Muscle layer of duodenum (tissue), 2 donors: ENCODE data around the gene SYDE2.
"Not testable (repeated sequence)": the region's sequence is repeated elsewhere in the genome, so short reads cannot be mapped to it uniquely, and the experiment has no call there.

ENCODE experiments used
- H3K27ac ChIP-seq: one replicate; pipeline ENCODE4 v1.7.0; 2013; ENCODE audit warnings: mild to moderate bottlenecking, low read length
- H3K27me3 ChIP-seq: one replicate; pipeline ENCODE4 v1.7.0; 2013; ENCODE audit warnings: low read depth, mild to moderate bottlenecking, control low read depth, low read length
- H3K36me3 ChIP-seq, 2 donors: one replicate each; pipeline ENCODE4 v1.7.0; 2013; ENCODE audit warnings: low read length in 2 of 2, control low read depth in 1 of 2, mild to moderate bottlenecking in 1 of 2; ENCODE audit not compliant: insufficient read depth in 2 of 2, control insufficient read depth in 1 of 2
- H3K4me1 ChIP-seq, 2 donors: one replicate each; pipeline ENCODE4 v1.7.0; 2013; ENCODE audit warnings: low read length in 2 of 2, mild to moderate bottlenecking in 2 of 2, control low read depth in 1 of 2, moderate library complexity in 1 of 2; ENCODE audit not compliant: insufficient read depth in 2 of 2, control insufficient read depth in 1 of 2
- H3K4me3 ChIP-seq, 2 donors: one replicate each; pipeline ENCODE4 v1.7.0; 2013; ENCODE audit warnings: low read length in 2 of 2, low read depth in 1 of 2, mild to moderate bottlenecking in 1 of 2
- H3K9me3 ChIP-seq, 2 donors: one replicate each; pipeline ENCODE4 v1.7.0; 2013; ENCODE audit warnings: low read length in 2 of 2, control low read depth in 1 of 2, mild to moderate bottlenecking in 1 of 2; ENCODE audit not compliant: control insufficient read depth in 1 of 2
- donor health status: healthy.

The SYDE2 gene

GRCh38 chr1:85200463-85201339 lies at the start of gene SYDE2:
SYDE2 (minus strand) TSS chr1:85201016; CDS start chr1:85200996, 20 bp downstream.
- Histone ChIP-seq H3K36me3 (no peaks in the 10 kb centered on the region), H3K9me3 (no peaks in the 10 kb centered on the region), H3K27ac (peak within 1 kb of the TSS; percentile 75), H3K4me1 (peaks cover 9 to 15% of the 10 kb centered on the region in 2 donors), H3K4me3 (peak within 1 kb of the TSS; percentile 81 to 85), H3K27me3 (no peaks in the 10 kb centered on the region)

GRCh38 chr1:85249042-85249441 lies 48.2 kb upstream of the SYDE2 start:
- not testable (repeated sequence) for H3K9me3 ChIP-seq, H3K27ac ChIP-seq, H3K4me3 ChIP-seq, H3K36me3 ChIP-seq, H3K27me3 ChIP-seq
- H3K4me1 ChIP-seq: peaks cover 0 to 22% of the 10 kb centered on the region in 2 donors

- H3K27ac ChIP-seq: no peak overlapping the region
- no peaks in the 10 kb centered on the region for H3K36me3 ChIP-seq
- no peaks in the 10 kb centered on the region for H3K27me3 ChIP-seq
These were observed 45.1 kb upstream of the SYDE2 start for GRCh38 chr1:85245891-85246290.

GRCh38 chr1:85245456-85245855 lies 44.6 kb upstream of the SYDE2 start:
- Histone ChIP-seq H3K4me3 (no peak overlapping the region), H3K27me3 (no peaks in the 10 kb centered on the region), H3K36me3 (no peaks in the 10 kb centered on the region), H3K27ac (no peak overlapping the region), H3K9me3 (no peaks in the 10 kb centered on the region), H3K4me1 (peaks cover 0 to 16% of the 10 kb centered on the region in 2 donors)

More at GRCh38 chr1:85245891-85246290, 45.1 kb upstream of the SYDE2 start:
- Histone ChIP-seq H3K4me1 (peaks cover 0 to 16% of the 10 kb centered on the region in 2 donors), H3K4me3 (no peak overlapping the region), H3K9me3 (no peaks in the 10 kb centered on the region)

- Histone ChIP-seq H3K36me3 (no peaks in the 10 kb centered on the region), H3K4me1 (peaks cover 0 to 16% of the 10 kb centered on the region in 2 donors), H3K27me3 (no peaks in the 10 kb centered on the region), H3K9me3 (no peaks in the 10 kb centered on the region), H3K27ac (no peak overlapping the region), H3K4me3 (no peak overlapping the region)
These were observed 43.6 kb upstream of the SYDE2 start for GRCh38 chr1:85244271-85245061.

GRCh38 chr1:85243372-85243771 lies 42.6 kb upstream of the SYDE2 start:
- Histone ChIP-seq H3K4me1 (peaks cover 0 to 16% of the 10 kb centered on the region in 2 donors), H3K27ac (no peak overlapping the region)

GRCh38 chr1:85240643-85241042 lies 39.8 kb upstream of the SYDE2 start:
- Histone ChIP-seq H3K4me1 (peaks cover 0 to 16% of the 10 kb centered on the region in 2 donors), H3K27ac (no peak overlapping the region)

More at GRCh38 chr1:85243372-85243771, 42.6 kb upstream of the SYDE2 start:
- H3K9me3 ChIP-seq: no peaks in the 10 kb centered on the region
- no peaks in the 10 kb centered on the region for H3K27me3 ChIP-seq
- no peaks in the 10 kb centered on the region for H3K36me3 ChIP-seq
- no peak overlapping the region for H3K4me3 ChIP-seq

GRCh38 chr1:85240174-85240601 lies 39.4 kb upstream of the SYDE2 start:
- Histone ChIP-seq H3K27ac (no peak overlapping the region), H3K4me3 (no peak overlapping the region), H3K9me3 (no peaks in the 10 kb centered on the region), H3K4me1 (peaks cover 0 to 16% of the 10 kb centered on the region in 2 donors), H3K36me3 (no peaks in the 10 kb centered on the region), H3K27me3 (no peaks in the 10 kb centered on the region)

More at GRCh38 chr1:85240643-85241042, 39.8 kb upstream of the SYDE2 start:
- H3K9me3 ChIP-seq: no peaks in the 10 kb centered on the region
- no peaks in the 10 kb centered on the region for H3K27me3 ChIP-seq
- H3K4me3 ChIP-seq: no peak overlapping the region
- no peaks in the 10 kb centered on the region for H3K36me3 ChIP-seq

- H3K27me3 ChIP-seq: no peaks in the 10 kb centered on the region
- H3K9me3 ChIP-seq: no peaks in the 10 kb centered on the region
- H3K4me1 ChIP-seq: no peaks in the 10 kb centered on the region
- no peak overlapping the region for H3K27ac ChIP-seq
- H3K4me3 ChIP-seq: no peak overlapping the region
- no peaks in the 10 kb centered on the region for H3K36me3 ChIP-seq
These were observed 36.8 kb upstream of the SYDE2 start for GRCh38 chr1:85237613-85238012.

- no peaks in the 10 kb centered on the region for H3K36me3 ChIP-seq
- H3K27ac ChIP-seq: no peak overlapping the region
- H3K27me3 ChIP-seq: no peaks in the 10 kb centered on the region
- H3K9me3 ChIP-seq: no peaks in the 10 kb centered on the region
- H3K4me3 ChIP-seq: no peak overlapping the region
- peaks cover 3 to 5% of the 10 kb centered on the region in 2 donors for H3K4me1 ChIP-seq
These were observed 29.6 kb upstream of the SYDE2 start for GRCh38 chr1:85230305-85230977.
